OCI-LY1 (cell line): ENCODE results near the gene ULK4.

Source experiments
- H2AFZ ChIP-seq: fragments of 200-600 bp; sonication (generic), shearing (Covaris generic); 2 replicates; pipeline ENCODE4 v1.6.0; 2014; ENCODE audit warnings: antibody characterized with exemption, mild to moderate bottlenecking, low read length
- H3F3A ChIP-seq: fragments of 200-600 bp; sonication (generic), shearing (Covaris generic); 2 replicates; pipeline ENCODE4 v1.6.0; 2014; ENCODE audit warnings: mild to moderate bottlenecking, antibody characterized with exemption, low read length, moderate library complexity; ENCODE audit not compliant: insufficient read depth
- H3K27ac ChIP-seq: fragments of 200-600 bp; sonication (generic); 2 replicates; pipeline ENCODE4 v1.5.1; 2014; ENCODE audit warnings: low read length, mixed run types, mild to moderate bottlenecking, low read depth; ENCODE audit not compliant: poor library complexity, severe bottlenecking
- H3K27me3 ChIP-seq: fragments of 200-600 bp; sonication (generic); 2 replicates; pipeline ENCODE4 v1.6.0; 2014; ENCODE audit warnings: antibody characterized with exemption, mild to moderate bottlenecking, low read length, moderate library complexity; ENCODE audit not compliant: insufficient read depth
- H3K36me3 ChIP-seq: fragments of 200-600 bp; sonication (generic); 2 replicates; pipeline ENCODE4 v1.6.1; 2014; ENCODE audit warnings: mild to moderate bottlenecking, antibody characterized with exemption, low read length, moderate library complexity, mixed read lengths; ENCODE audit not compliant: insufficient read depth
- H3K4me1 ChIP-seq: fragments of 200-600 bp; sonication (generic); 2 replicates; pipeline ENCODE4 v1.5.1; 2014; ENCODE audit warnings: mild to moderate bottlenecking, low read length, moderate library complexity; ENCODE audit not compliant: insufficient read depth, severe bottlenecking
- H3K4me2 ChIP-seq: fragments of 200-600 bp; sonication (generic), shearing (Covaris generic); 2 replicates; pipeline ENCODE4 v1.6.1; 2014; ENCODE audit warnings: low read length
- H3K4me3 ChIP-seq: fragments of 200-600 bp; sonication (generic); 2 replicates; pipeline ENCODE4 v1.5.1; 2014; ENCODE audit warnings: low read length, low read depth, mild to moderate bottlenecking, mixed read lengths; ENCODE audit not compliant: poor library complexity, severe bottlenecking
- H3K79me2 ChIP-seq: fragments of 200-600 bp; shearing (Covaris generic); 2 replicates; pipeline ENCODE4 v1.6.1; 2016; ENCODE audit warnings: mixed run types, low read length, mixed read lengths; ENCODE audit not compliant: insufficient read depth
- H3K9ac ChIP-seq: fragments of 200-600 bp; sonication (generic), shearing (Covaris generic); 2 replicates; pipeline ENCODE4 v1.6.1; 2014; ENCODE audit warnings: mild to moderate bottlenecking, low read length, mixed read lengths
- H3K9me2 ChIP-seq: fragments of 200-600 bp; sonication (generic), shearing (Covaris generic); 2 replicates; pipeline ENCODE4 v1.6.1; 2014; ENCODE audit warnings: low read depth, mild to moderate bottlenecking, low read length, mixed read lengths
- H3K9me3 ChIP-seq: fragments of 200-600 bp; shearing (Covaris generic); 2 replicates; pipeline ENCODE4 v1.6.1; 2014; ENCODE audit warnings: low read length, mixed read lengths
- H4K20me1 ChIP-seq: fragments of 200-600 bp; sonication (generic), shearing (Covaris generic); 2 replicates; pipeline ENCODE4 v1.6.0; 2016; ENCODE audit warnings: mild to moderate bottlenecking, low read length; ENCODE audit not compliant: insufficient read depth
- EZH2 ChIP-seq: fragments of 200-600 bp; sonication (generic), shearing (Covaris generic); IDR thresholded peaks from 2 replicates; pipeline ENCODE4 v1.8.0; 2017; ENCODE audit warnings: borderline replicate concordance, mixed run types, mild to moderate bottlenecking, antibody characterized with exemption, low read length, moderate library complexity, mixed read lengths
- TF ChIP-seq, protein P1 (sequence below): fragments of 200-600 bp; sonication (generic), shearing (Covaris generic); IDR thresholded peaks from 2 replicates; pipeline ENCODE4 v1.5.1; 2017; ENCODE audit warnings: mild to moderate bottlenecking, antibody characterized with exemption, low read length, moderate library complexity, mixed read lengths

The ULK4 gene

DNA sequence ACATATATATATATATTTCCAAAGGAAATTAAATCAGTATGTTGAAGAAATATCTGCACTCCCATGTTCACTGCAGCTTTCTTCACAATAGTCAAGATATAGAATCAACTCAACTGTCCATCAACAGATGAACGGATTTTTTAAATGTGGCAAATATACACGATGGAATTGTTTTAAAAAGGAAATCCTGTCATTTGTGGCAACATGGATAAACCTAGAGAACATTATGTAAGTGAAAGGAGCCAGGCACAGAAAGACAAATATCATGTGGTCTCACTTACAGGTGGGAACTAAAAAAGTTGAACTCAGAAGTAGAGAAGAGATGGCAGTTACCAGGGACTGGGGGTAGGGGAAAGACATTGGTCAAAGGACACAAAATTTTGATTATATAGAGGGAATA, 253.7 kb downstream of the ULK4 start:
- Histone ChIP-seq H3K9me2 (no peaks in the 10 kb centered on the region), H3K36me3 (no peaks in the 10 kb centered on the region), H3K27me3 (no peaks in the 10 kb centered on the region), H4K20me1 (no peaks in the 10 kb centered on the region), H3F3A (no peaks in the 10 kb centered on the region), H3K79me2 (no peaks in the 10 kb centered on the region), H3K27ac (no peak overlapping the region), H3K4me2 (no peak overlapping the region), H3K9me3 (no peaks in the 10 kb centered on the region), H3K4me1 (no peaks in the 10 kb centered on the region), H3K9ac (no peak overlapping the region), H3K4me3 (no peak overlapping the region), H2AFZ (no peak overlapping the region)
- TF ChIP-seq, protein P1, sequence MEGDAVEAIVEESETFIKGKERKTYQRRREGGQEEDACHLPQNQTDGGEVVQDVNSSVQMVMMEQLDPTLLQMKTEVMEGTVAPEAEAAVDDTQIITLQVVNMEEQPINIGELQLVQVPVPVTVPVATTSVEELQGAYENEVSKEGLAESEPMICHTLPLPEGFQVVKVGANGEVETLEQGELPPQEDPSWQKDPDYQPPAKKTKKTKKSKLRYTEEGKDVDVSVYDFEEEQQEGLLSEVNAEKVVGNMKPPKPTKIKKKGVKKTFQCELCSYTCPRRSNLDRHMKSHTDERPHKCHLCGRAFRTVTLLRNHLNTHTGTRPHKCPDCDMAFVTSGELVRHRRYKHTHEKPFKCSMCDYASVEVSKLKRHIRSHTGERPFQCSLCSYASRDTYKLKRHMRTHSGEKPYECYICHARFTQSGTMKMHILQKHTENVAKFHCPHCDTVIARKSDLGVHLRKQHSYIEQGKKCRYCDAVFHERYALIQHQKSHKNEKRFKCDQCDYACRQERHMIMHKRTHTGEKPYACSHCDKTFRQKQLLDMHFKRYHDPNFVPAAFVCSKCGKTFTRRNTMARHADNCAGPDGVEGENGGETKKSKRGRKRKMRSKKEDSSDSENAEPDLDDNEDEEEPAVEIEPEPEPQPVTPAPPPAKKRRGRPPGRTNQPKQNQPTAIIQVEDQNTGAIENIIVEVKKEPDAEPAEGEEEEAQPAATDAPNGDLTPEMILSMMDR, result no peak
- TF ChIP-seq EZH2, result no peak

DNA sequence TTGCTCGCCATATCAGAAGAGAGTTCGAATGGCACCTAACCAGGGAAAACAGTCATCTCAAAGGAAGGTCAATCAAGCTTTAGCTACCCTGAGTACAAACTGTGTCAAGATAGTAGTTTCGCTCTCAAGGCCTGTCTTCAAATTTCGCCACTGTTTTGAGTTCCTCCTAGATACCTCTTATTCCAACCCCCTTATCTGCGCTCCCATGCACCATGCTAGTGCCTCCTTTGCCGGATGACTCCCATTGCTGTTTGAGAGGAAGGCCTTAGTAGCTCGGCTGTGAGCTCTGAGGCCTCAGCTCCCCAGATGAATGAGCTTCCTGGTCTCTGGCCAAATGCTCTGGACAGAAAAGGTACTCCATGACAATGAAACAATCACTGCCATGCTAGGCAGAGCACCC, 256.0 kb downstream of the ULK4 start:
- Histone ChIP-seq H3F3A (no peaks in the 10 kb centered on the region), H3K4me3 (no peak overlapping the region), H3K4me2 (no peak overlapping the region), H3K9me2 (no peaks in the 10 kb centered on the region), H4K20me1 (no peaks in the 10 kb centered on the region), H2AFZ (no peak overlapping the region), H3K36me3 (no peaks in the 10 kb centered on the region), H3K9me3 (no peaks in the 10 kb centered on the region), H3K79me2 (no peaks in the 10 kb centered on the region), H3K9ac (no peak overlapping the region), H3K4me1 (no peaks in the 10 kb centered on the region), H3K27me3 (no peaks in the 10 kb centered on the region), H3K27ac (no peak overlapping the region)
- TF ChIP-seq, protein P1, result no peak
- TF ChIP-seq EZH2, result no peak

GRCh38 chr3:41701191-41701698, 260.7 kb downstream of the ULK4 start:
- no peaks in the 10 kb centered on the region for H3F3A ChIP-seq
- H3K4me3 ChIP-seq, result no peak overlapping the region
- no peaks in the 10 kb centered on the region for H3K27me3 ChIP-seq
- H3K36me3 ChIP-seq, result no peaks in the 10 kb centered on the region
- H3K9me3 ChIP-seq, result no peaks in the 10 kb centered on the region
- H3K4me2 ChIP-seq, result no peak overlapping the region
- H4K20me1 ChIP-seq, result no peaks in the 10 kb centered on the region
- no peaks in the 10 kb centered on the region for H3K4me1 ChIP-seq
- H3K27ac ChIP-seq, result no peak overlapping the region
- no peak overlapping the region for H2AFZ ChIP-seq
- no peaks in the 10 kb centered on the region for H3K79me2 ChIP-seq
- H3K9me2 ChIP-seq, result no peaks in the 10 kb centered on the region
- TF ChIP-seq, protein P1, result no peak
- TF ChIP-seq EZH2, result no peak
- no peak overlapping the region for H3K9ac ChIP-seq
